ENCODE measurements around the gene LEP. TPM values are rescaled to one million over a fixed set of nuclear protein-coding genes. Genes with fewer than 3 reads are reported as not detected.

The LEP gene
- polyA plus RNA-seq, 3 donors: 0.12 to 0.13 TPM; not detected in 1

DNA sequence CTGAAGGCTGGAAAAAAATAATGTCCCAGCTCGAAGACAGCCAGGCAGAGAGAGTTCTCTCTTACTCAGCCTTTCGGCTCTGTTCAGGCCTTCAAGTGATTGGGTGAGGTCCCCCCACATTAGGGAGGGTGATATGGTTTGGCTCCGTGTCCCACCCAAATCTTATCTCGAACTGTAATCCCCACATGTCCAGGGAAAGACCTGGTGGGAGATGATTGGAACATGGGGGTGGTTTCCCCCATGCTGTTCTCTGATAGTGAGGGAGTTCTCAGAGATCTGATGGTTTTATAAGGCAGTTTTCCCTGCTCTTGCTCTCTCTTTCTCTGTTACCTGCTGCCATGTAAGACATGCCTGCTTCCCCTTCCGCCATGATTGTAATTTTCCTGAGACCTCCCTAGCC is 36.6 kb upstream of the LEP start:
- H3K27me3 Mint-ChIP-seq (ENCODE audit: low read depth in 3 of 3): peaks cover 45 to 66% (median 51%) of the 10 kb centered on the region in 3 donors
- 84% methylated on average over 2 of the region's 5 CpGs for WGBS (ENCODE audit: insufficient coverage)
- peaks cover 0 to 21% of the 10 kb centered on the region in 2 donors for H3K36me3 Mint-ChIP-seq

DNA sequence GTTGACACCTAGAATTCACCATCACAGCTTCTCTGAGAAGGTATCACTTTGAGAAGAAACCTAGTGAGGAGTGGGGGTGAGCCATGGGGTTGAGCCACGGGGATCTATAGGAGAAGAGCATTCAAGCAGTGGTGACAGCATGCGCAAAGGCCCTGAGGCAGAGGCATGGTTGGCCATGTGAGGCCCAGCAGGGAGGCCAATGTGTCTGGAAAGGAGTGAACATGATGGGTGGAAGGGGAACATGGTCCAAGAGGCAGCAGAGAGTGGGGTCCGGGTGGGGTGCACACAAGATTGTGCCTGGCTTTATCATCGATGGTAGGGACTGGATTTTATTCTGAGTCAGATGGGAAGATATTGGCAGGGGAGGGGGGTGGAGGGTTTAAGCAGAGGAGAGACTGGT is 36.0 kb upstream of the LEP start:
- peaks cover 45 to 65% (median 51%) of the 10 kb centered on the region in 3 donors for H3K27me3 Mint-ChIP-seq (ENCODE audit: low read depth in 3 of 3)
- 98% methylated on average over 4 of the region's 4 CpGs for WGBS (ENCODE audit: insufficient coverage)

More for the DNA sequence above, 36.6 kb upstream of the LEP start:
- Histone ChIP-seq H3K9me3 (replicated peaks in 1 of 2; ENCODE audit: control insufficient read depth in 1 of 2, insufficient read depth in 1 of 2, low read length in 2 of 2) (peaks cover 0 to 14% of the 10 kb centered on the region in 2 donors), H3K4me3 (replicated peaks in 1 of 3; ENCODE audit: low read depth in 2 of 3, low read length in 3 of 3) (no peak overlapping the region), H3K27me3 (ENCODE audit: control insufficient read depth in 2 of 2, insufficient read depth in 2 of 2, low read length in 2 of 2) (peaks cover 29 to 42% of the 10 kb centered on the region in 2 donors), H3K79me2 (ENCODE audit: insufficient read depth, low read length) (no peaks in the 10 kb centered on the region), H3K9ac (ENCODE audit: insufficient read depth, low read length, poor library complexity, severe bottlenecking) (no peak overlapping the region), H2AFZ (ENCODE audit: insufficient read depth, low read depth, low read length, poor library complexity, severe bottlenecking) (no peak overlapping the region), H3K4me1 (ENCODE audit: control insufficient read depth in 1 of 2, insufficient read depth in 2 of 2, low read length in 2 of 2) (peaks cover 8 to 9% of the 10 kb centered on the region in 2 donors), H4K20me1 (ENCODE audit: insufficient read depth, low read length) (no peaks in the 10 kb centered on the region), H3K4me2 (replicated peaks; ENCODE audit: extremely low read depth, low read length, poor library complexity, severe bottlenecking) (no peak overlapping the region), H3K27ac (ENCODE audit: low read depth in 1 of 2, low read length in 2 of 2) (no peak overlapping the region), H3K36me3 (replicated peaks in 1 of 2; ENCODE audit: control insufficient read depth in 1 of 2, insufficient read depth in 2 of 2, low read length in 2 of 2) (no peaks in the 10 kb centered on the region)
- intact Hi-C loops (cut with micrococcal nuclease): no loop called here
- H3K4me3 Mint-ChIP-seq: no peak overlapping the region
- TF ChIP-seq, protein P1, sequence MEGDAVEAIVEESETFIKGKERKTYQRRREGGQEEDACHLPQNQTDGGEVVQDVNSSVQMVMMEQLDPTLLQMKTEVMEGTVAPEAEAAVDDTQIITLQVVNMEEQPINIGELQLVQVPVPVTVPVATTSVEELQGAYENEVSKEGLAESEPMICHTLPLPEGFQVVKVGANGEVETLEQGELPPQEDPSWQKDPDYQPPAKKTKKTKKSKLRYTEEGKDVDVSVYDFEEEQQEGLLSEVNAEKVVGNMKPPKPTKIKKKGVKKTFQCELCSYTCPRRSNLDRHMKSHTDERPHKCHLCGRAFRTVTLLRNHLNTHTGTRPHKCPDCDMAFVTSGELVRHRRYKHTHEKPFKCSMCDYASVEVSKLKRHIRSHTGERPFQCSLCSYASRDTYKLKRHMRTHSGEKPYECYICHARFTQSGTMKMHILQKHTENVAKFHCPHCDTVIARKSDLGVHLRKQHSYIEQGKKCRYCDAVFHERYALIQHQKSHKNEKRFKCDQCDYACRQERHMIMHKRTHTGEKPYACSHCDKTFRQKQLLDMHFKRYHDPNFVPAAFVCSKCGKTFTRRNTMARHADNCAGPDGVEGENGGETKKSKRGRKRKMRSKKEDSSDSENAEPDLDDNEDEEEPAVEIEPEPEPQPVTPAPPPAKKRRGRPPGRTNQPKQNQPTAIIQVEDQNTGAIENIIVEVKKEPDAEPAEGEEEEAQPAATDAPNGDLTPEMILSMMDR (IDR thresholded peaks at IDR 0.05): no peak
- no peak for DNase-seq
- H3K27ac Mint-ChIP-seq: no peak overlapping the region
- peaks cover 0 to 20% (median 6%) of the 10 kb centered on the region in 7 donors for H3K9me3 Mint-ChIP-seq
- peaks cover 13% of the 10 kb centered on the region for H3K4me1 Mint-ChIP-seq

More for the DNA sequence above, 36.0 kb upstream of the LEP start:
- H3K36me3 Mint-ChIP-seq: peaks cover 0 to 20% of the 10 kb centered on the region in 2 donors
- no peak for DNase-seq
- Histone ChIP-seq H3K4me1 (ENCODE audit: control insufficient read depth in 1 of 2, insufficient read depth in 2 of 2, low read length in 2 of 2) (peaks cover 11 to 15% of the 10 kb centered on the region in 2 donors), H3K36me3 (replicated peaks in 1 of 2; ENCODE audit: control insufficient read depth in 1 of 2, insufficient read depth in 2 of 2, low read length in 2 of 2) (no peaks in the 10 kb centered on the region), H3K9me3 (replicated peaks in 1 of 2; ENCODE audit: control insufficient read depth in 1 of 2, insufficient read depth in 1 of 2, low read length in 2 of 2) (peaks cover 0 to 14% of the 10 kb centered on the region in 2 donors), H2AFZ (ENCODE audit: insufficient read depth, low read depth, low read length, poor library complexity, severe bottlenecking) (no peak overlapping the region), H3K4me3 (replicated peaks in 1 of 3; ENCODE audit: low read depth in 2 of 3, low read length in 3 of 3) (no peak overlapping the region), H3K27me3 (ENCODE audit: control insufficient read depth in 2 of 2, insufficient read depth in 2 of 2, low read length in 2 of 2) (peaks cover 29 to 39% of the 10 kb centered on the region in 2 donors), H3K79me2 (ENCODE audit: insufficient read depth, low read length) (no peaks in the 10 kb centered on the region), H3K4me2 (replicated peaks; ENCODE audit: extremely low read depth, low read length, poor library complexity, severe bottlenecking) (no peak overlapping the region), H3K9ac (ENCODE audit: insufficient read depth, low read length, poor library complexity, severe bottlenecking) (no peak overlapping the region), H4K20me1 (ENCODE audit: insufficient read depth, low read length) (no peaks in the 10 kb centered on the region), H3K27ac (ENCODE audit: low read depth in 1 of 2, low read length in 2 of 2) (no peak overlapping the region)
- no peak overlapping the region for H3K4me3 Mint-ChIP-seq
- no peak overlapping the region for H3K27ac Mint-ChIP-seq
- H3K4me1 Mint-ChIP-seq: peaks cover 15% of the 10 kb centered on the region
- peaks cover 0 to 20% (median 6%) of the 10 kb centered on the region in 7 donors for H3K9me3 Mint-ChIP-seq
- intact Hi-C loops (cut with micrococcal nuclease): loop anchor here in 1 of 2 donors (5.0 kb wide), 1 partner anchor 498 kb away; no protein-coding TSS in a partner anchor
- TF ChIP-seq, protein P1 (IDR thresholded peaks at IDR 0.05): no peak
